Activated CD4-positive, alpha-beta memory T cell treated with anti-CD3 and anti-CD28 coated beads for 36 hours (primary cell): Measurements from ENCODE around the gene RPTOR. TPM values are rescaled to one million over a fixed set of nuclear protein-coding genes. Genes with fewer than 3 reads are reported as not detected.
A peak's percentile ranks its signal among the peaks of the same experiment; 100 is the strongest.

Source experiments
- CTCF ChIA-PET: fragments of 350-600 bp; sonication (Branson Sonifier 250); formaldehyde crosslinking; loops from one replicate; lab custom pipeline; 2021; ENCODE audit warnings: antibody characterized with exemption, inconsistent platforms; lab: Charles Lee
- POLR2A ChIA-PET: fragments of 350-600 bp; sonication (Branson Sonifier 250); formaldehyde crosslinking; loops from one replicate; lab custom pipeline; 2021; ENCODE audit warnings: antibody characterized with exemption; lab: Charles Lee
- DNase-seq: peaks from one replicate; pipeline ENCODE4 v3.0.0-alpha.2; 2020
- H3K27ac Mint-ChIP-seq: one replicate; pipeline ENCODE4 v1.8.0; 2021; ENCODE audit warnings: mixed read lengths
- H3K27me3 Mint-ChIP-seq: one replicate; pipeline ENCODE4 v1.8.0; 2021; ENCODE audit warnings: mixed read lengths
- H3K36me3 Mint-ChIP-seq: one replicate; pipeline ENCODE4 v1.8.0; 2021; ENCODE audit warnings: mixed read lengths
- H3K4me1 Mint-ChIP-seq: one replicate; pipeline ENCODE4 v1.8.0; 2021; ENCODE audit warnings: low read depth, mixed read lengths
- H3K4me3 Mint-ChIP-seq: one replicate; pipeline ENCODE4 v1.8.0; 2021; ENCODE audit warnings: mild to moderate bottlenecking, mixed read lengths
- H3K9me3 Mint-ChIP-seq: one replicate; pipeline ENCODE4 v1.8.0; 2021; ENCODE audit warnings: mixed read lengths
- intact Hi-C: fragments of 100-400 bp; cut with micrococcal nuclease; formaldehyde crosslinking; loops from one replicate; pipeline ENCODE4 v1.15.1; 2023
- total RNA-seq, 2 experiments: library from RNA; stranded (reverse); gene quantifications; one replicate each; pipeline ENCODE4 v1.2.3, GENCODE V29; 2021

Gene RPTOR
- total RNA-seq, 2 experiments from 2014 or later, result 41.5 to 47.9 TPM

- Mint-ChIP-seq H3K27me3 (no peaks in the 10 kb centered on the region), H3K4me1 (peaks cover 30% of the 10 kb centered on the region), H3K36me3 (peaks cover 5% of the 10 kb centered on the region), H3K4me3 (no peak overlapping the region), H3K27ac (no peak overlapping the region), H3K9me3 (no peaks in the 10 kb centered on the region)
- POLR2A ChIA-PET, result interaction anchor here (0.7 to 1.1 kb wide), 2 partner anchors 153 to 167 kb away, joined by 3 to 6 read pairs; no protein-coding TSS in a partner anchor
- intact Hi-C loops, result no loop called here
- no peak for DNase-seq
- CTCF ChIA-PET, result no interaction called here
Observed at GRCh38 chr17:80724775-80725266, 180.2 kb downstream of the RPTOR start.

DNA sequence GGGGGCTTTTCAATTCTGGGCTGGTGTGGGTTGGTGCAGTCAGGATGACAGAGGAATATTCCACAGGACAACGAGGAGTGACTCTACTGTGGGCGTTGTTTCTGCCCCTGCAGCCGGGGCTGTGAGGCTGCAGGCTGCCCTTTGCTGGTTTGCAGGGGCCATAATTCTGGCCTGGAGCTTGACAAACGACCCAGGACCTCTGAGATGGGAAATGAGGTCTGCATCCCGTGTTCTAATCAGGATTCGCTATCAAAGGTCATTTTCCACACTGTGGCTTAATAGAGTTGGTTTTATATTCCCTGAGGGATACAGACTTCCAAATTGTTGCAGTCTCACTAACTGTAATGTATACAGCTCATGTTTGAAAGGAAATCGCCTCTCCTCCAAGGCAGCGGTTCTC, 180.9 kb downstream of the RPTOR start:
- H3K4me3 Mint-ChIP-seq, result no peak overlapping the region
- ChIA-PET POLR2A (interaction anchor here (0.7 to 1.1 kb wide), 2 partner anchors 152 to 166 kb away, joined by 3 to 6 read pairs; no protein-coding TSS in a partner anchor), CTCF (no interaction called here)
- no peak for DNase-seq
- no peaks in the 10 kb centered on the region for H3K9me3 Mint-ChIP-seq
- peaks cover 5% of the 10 kb centered on the region for H3K36me3 Mint-ChIP-seq
- H3K4me1 Mint-ChIP-seq, result peaks cover 31% of the 10 kb centered on the region
- intact Hi-C loops, result no loop called here
- H3K27me3 Mint-ChIP-seq, result no peaks in the 10 kb centered on the region
- no peak overlapping the region for H3K27ac Mint-ChIP-seq

DNA sequence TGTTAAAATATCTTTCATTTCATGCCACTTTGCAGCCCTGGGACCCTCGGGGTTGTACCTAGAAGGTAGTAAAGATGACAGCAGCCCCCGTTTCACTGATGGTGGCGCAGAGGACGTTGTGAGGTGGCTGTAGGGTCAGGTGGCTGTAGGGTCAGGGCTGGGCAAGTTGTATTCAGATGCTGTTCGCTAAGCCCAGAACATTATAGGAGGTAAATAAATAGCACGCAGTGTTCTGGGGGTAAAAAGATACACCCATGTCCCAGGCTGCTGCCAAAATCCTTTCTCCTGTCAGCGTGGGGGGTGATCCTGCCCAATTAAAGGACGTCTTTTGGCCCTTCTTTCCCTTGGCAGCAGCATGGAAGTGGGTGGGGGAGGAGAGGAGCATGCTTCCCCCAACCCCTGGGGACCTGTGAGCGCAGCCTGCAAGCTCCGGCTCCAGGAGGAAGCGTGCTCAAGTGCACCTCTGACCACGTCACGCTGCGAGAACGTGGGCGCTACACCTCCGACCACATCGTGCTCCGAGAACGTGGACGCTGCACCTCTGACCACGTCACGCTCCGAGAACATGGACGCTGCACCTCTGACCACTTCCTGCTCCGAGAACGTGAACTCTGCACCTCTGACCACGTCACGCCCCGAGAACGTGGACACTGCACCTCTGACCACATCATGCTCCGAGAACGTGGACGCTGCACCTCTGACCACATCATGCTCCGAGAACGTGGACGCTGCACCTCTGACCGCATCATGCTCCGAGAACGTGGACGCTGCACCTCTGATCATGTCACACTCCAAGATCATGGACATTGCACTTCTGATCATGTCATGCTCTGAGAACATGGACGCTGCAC, 182.1 kb downstream of the RPTOR start:
- no peak for DNase-seq
- H3K9me3 Mint-ChIP-seq, result no peaks in the 10 kb centered on the region
- H3K36me3 Mint-ChIP-seq, result peaks cover 10% of the 10 kb centered on the region
- ChIA-PET CTCF (no interaction called here), POLR2A (no interaction called here)
- H3K4me1 Mint-ChIP-seq, result peaks cover 30% of the 10 kb centered on the region
- H3K27me3 Mint-ChIP-seq, result no peaks in the 10 kb centered on the region
- no peak overlapping the region for H3K27ac Mint-ChIP-seq
- intact Hi-C loops, result no loop called here
- H3K4me3 Mint-ChIP-seq, result no peak overlapping the region

GRCh38 chr17:80727409-80727755, 182.7 kb downstream of the RPTOR start:
- Mint-ChIP-seq H3K36me3 (peaks cover 10% of the 10 kb centered on the region), H3K4me3 (no peak overlapping the region), H3K27me3 (no peaks in the 10 kb centered on the region), H3K4me1 (peaks cover 31% of the 10 kb centered on the region), H3K9me3 (no peaks in the 10 kb centered on the region), H3K27ac (no peak overlapping the region)
- intact Hi-C loops, result no loop called here
- POLR2A ChIA-PET, result no interaction called here
- no peak for DNase-seq
- CTCF ChIA-PET, result no interaction called here

DNA sequence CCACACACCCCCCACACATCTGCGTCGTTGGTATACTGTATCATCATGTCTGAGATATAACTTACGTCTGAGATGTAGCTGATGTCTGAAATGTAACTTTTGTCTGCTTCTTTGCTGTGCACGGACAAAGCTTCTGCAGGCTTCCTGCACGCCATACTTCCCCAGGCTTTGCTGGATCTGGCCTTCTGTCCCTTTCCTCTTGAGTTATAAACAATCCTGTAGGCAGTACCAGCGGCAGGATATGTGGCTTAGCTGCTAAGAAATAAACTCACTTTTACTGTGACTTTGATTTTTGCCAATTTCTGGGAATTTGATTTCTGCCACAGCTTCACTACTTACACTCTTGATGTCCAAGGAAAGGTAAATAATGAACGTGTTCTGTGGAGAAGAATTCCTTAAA, 184.4 kb downstream of the RPTOR start:
- no peak overlapping the region for H3K27ac Mint-ChIP-seq
- peaks cover 24% of the 10 kb centered on the region for H3K4me1 Mint-ChIP-seq
- intact Hi-C loops, result no loop called here
- no peaks in the 10 kb centered on the region for H3K9me3 Mint-ChIP-seq
- no peak for DNase-seq
- no peak overlapping the region for H3K4me3 Mint-ChIP-seq
- peaks cover 10% of the 10 kb centered on the region for H3K36me3 Mint-ChIP-seq
- ChIA-PET POLR2A (no interaction called here), CTCF (no interaction called here)
- no peaks in the 10 kb centered on the region for H3K27me3 Mint-ChIP-seq

DNA sequence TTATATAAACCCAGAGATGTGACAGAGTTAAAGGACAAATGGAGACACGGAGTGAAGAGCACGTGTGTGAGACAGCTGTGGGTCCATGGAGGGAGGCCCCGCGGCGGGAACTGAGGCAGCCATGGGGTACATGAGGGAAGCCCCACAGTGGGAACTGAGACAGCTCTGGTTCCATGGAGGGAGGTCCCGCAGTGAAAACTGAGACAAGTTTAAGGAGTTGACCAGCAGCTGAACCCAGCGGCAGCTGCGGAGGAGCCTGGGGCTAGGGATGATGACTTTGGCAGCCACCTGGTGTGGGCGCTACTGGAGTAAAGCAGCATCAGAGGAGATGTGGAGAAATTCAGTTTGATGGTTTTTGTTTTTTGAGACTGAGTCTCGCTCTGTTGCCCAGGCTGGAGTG, 185.1 kb downstream of the RPTOR start:
- ChIA-PET CTCF (no interaction called here), POLR2A (no interaction called here)
- H3K36me3 Mint-ChIP-seq, result peaks cover 10% of the 10 kb centered on the region
- peaks cover 24% of the 10 kb centered on the region for H3K4me1 Mint-ChIP-seq
- H3K4me3 Mint-ChIP-seq, result no peak overlapping the region
- H3K27me3 Mint-ChIP-seq, result no peaks in the 10 kb centered on the region
- no peak overlapping the region for H3K27ac Mint-ChIP-seq
- no peak for DNase-seq
- intact Hi-C loops, result no loop called here
- no peaks in the 10 kb centered on the region for H3K9me3 Mint-ChIP-seq

DNA sequence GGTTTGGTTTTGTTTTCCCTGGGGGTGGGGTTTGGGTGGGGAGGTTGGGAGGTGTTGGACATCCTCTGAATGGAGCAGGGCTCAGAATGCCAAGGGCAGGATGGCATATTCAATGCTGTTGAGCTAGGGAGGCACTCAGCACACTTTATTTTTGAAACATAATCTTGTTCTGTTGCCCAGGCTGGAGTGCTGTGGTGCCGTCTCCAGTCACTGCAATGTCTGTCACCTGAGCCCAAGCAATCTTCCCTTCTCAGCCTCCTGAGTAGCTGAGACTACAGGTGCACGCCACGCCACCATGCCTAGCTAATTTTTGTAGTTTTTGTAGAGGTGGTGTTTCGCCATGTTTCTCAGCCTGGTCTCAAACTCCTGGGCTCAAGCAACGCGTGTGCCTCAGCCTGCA, 186.1 kb downstream of the RPTOR start:
- H3K4me1 Mint-ChIP-seq, result peaks cover 24% of the 10 kb centered on the region
- intact Hi-C loops, result no loop called here

DNA sequence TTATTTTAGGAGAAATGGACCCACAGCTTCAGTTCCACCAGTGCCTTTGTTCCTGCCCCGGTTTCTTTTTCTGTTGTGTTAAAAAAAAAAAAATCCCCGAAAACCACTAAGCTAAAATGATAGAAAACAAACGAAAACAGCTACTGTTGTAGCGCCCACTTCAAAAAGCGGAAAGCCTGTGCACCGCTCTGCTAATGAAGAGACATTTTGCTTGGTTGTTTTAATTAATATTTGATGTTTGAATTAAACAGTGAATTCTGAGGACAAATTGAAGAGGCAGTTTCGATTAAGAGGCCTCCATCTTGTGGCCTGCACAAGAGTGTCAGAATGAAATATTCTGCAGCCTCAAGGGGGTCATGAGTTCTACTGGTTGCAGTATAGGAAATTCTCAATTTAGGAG, 186.7 kb downstream of the RPTOR start:
- DNase-seq, result no peak
- Mint-ChIP-seq H3K27me3 (no peaks in the 10 kb centered on the region), H3K4me1 (peaks cover 24% of the 10 kb centered on the region), H3K4me3 (peak overlapping the region; percentile 50), H3K36me3 (peaks cover 10% of the 10 kb centered on the region), H3K27ac (peak overlapping the region; percentile 77), H3K9me3 (no peaks in the 10 kb centered on the region)
- intact Hi-C loops, result no loop called here
- ChIA-PET POLR2A (no interaction called here), CTCF (interaction anchor here (1.1 kb wide), 1 partner anchor 9 kb away, joined by 3 read pairs; no protein-coding TSS in a partner anchor)

More for the DNA sequence above, 186.1 kb downstream of the RPTOR start:
- Mint-ChIP-seq H3K36me3 (peaks cover 10% of the 10 kb centered on the region), H3K27me3 (no peaks in the 10 kb centered on the region), H3K4me3 (peak overlapping the region; percentile 50), H3K27ac (peak overlapping the region; percentile 77), H3K9me3 (no peaks in the 10 kb centered on the region)
- ChIA-PET POLR2A (no interaction called here), CTCF (interaction anchor here (1.0 to 1.1 kb wide), 2 partner anchors 9 to 155 kb away, joined by 3 read pairs; no protein-coding TSS in a partner anchor)
- no peak for DNase-seq

DNA sequence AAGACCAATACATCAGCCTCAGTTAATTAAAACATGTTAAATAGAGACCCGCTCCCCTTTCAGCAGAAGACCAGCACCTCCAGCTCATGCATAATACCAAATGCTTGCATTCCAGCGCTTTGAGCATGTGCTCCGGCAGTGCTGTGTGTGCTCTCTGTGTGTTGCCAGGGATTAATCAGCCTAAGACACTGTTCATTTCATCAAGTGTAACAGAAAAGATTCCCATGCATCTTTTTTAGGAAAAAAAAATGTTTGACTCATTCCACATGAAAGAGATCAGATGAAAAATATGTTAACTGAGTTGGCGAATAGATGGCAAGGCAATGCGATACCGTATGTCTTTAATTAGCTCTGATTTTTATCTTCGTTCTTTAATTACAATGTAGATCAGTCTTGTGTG, 187.6 kb downstream of the RPTOR start:
- POLR2A ChIA-PET, result no interaction called here
- Mint-ChIP-seq H3K9me3 (no peaks in the 10 kb centered on the region), H3K27ac (no peak overlapping the region), H3K36me3 (peaks cover 8% of the 10 kb centered on the region), H3K27me3 (no peaks in the 10 kb centered on the region), H3K4me1 (peaks cover 24% of the 10 kb centered on the region), H3K4me3 (no peak overlapping the region)
- no peak for DNase-seq
- CTCF ChIA-PET, result interaction anchor here (0.7 to 1.0 kb wide), 3 partner anchors 8 to 26 kb away, joined by 3 read pairs; no protein-coding TSS in a partner anchor
- intact Hi-C loops, result no loop called here

DNA sequence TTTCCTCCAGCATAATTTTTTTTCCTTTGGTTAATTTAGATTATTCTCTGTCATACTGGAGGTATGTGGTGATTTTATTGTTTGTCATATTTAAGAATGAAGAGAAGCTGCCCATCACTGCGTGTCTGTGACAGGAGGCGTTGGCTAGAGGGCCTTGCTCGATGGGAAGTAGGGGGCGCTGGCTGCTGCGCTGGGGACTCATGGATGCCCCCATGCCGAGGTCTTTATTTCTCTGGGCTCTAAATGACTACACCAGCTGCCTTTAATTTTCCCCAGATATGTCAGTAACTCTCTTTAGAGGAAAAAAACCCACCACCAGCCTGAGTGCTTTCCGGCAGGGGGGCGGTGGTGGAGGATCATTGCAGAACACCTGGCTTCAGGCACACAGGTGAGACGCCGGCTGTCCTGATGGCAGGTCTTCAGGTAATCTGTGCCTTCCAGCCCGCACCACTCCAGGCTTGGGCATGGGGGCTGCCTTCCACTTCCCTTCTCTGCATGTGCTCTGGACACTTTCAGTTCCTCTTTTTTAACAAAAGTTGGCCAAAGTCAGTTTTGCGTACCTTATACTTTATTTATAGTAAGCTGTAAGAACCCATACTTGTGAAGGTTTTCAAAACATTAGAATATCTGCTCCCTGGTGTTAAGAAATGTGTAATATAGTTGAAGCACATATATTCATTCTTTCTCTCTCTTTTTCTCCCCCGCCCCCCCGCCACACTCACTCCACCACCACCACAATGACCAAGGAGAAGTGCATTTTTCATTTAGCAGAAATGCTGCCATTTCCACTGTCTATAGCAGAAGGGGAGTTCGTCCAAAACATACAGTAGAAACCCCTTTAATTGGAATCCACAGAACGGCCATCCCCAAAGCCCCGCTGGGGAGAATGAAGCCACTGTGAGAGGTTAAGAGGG, 192.7 kb downstream of the RPTOR start:
- no peaks in the 10 kb centered on the region for H3K9me3 Mint-ChIP-seq
- POLR2A ChIA-PET, result no interaction called here
- H3K27ac Mint-ChIP-seq, result no peak overlapping the region
- CTCF ChIA-PET, result interaction anchor here (1.5 kb wide), 1 partner anchor 310 kb away, joined by 3 read pairs; no protein-coding TSS in a partner anchor
- peaks cover 11% of the 10 kb centered on the region for H3K4me1 Mint-ChIP-seq
- intact Hi-C loops, result no loop called here
- H3K27me3 Mint-ChIP-seq, result no peaks in the 10 kb centered on the region
- H3K36me3 Mint-ChIP-seq, result no peaks in the 10 kb centered on the region
- no peak overlapping the region for H3K4me3 Mint-ChIP-seq
- DNase-seq, result no peak

DNA sequence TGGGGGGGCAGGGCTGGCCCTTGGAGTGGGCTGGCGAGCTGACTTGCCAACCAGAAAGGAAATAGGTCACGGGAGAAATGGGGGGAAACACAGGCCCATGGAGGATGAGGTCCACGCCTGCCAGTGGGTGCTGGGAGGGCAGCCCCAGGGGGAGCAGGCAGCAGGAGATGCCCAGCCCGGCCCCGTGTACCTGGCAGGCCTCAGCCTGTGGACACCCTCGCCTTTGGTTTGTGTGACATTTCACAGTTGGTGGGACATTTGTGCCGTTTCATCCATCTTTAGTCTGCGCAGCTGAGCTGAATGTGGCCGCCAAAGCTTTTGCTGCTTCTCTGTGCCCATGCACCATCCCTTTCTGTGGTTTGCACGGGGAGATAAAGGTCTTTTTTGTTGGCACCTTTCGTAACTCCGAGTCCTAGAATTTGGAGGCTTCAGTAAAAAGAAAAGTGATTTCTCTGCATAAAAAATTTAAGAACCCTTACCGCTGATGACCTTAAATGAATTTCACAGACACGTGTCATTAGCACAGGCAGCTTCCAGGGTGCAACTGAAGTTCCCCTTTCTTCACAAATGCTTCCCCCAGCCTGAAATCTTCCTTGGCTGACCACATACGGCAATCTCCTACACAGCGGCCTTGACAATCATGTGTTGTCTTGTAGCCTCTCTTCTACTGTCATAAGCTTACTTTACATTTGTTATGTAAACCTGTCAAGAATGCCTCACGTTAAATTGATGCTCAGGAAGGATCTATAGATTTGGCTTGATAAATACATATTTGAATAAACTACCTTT, 193.6 kb downstream of the RPTOR start:
- no peaks in the 10 kb centered on the region for H3K9me3 Mint-ChIP-seq
- H3K27me3 Mint-ChIP-seq, result no peaks in the 10 kb centered on the region
- no peak overlapping the region for H3K4me3 Mint-ChIP-seq
- H3K27ac Mint-ChIP-seq, result no peak overlapping the region
- CTCF ChIA-PET, result interaction anchor here (1.1 kb wide), 1 partner anchor 13 kb away, joined by 3 read pairs; no protein-coding TSS in a partner anchor
- peaks cover 19% of the 10 kb centered on the region for H3K4me1 Mint-ChIP-seq
- intact Hi-C loops, result no loop called here
- DNase-seq, result no peak
- H3K36me3 Mint-ChIP-seq, result no peaks in the 10 kb centered on the region
- POLR2A ChIA-PET, result no interaction called here
